ENCODE data around the gene AZIN2.

The AZIN2 gene

DNA sequence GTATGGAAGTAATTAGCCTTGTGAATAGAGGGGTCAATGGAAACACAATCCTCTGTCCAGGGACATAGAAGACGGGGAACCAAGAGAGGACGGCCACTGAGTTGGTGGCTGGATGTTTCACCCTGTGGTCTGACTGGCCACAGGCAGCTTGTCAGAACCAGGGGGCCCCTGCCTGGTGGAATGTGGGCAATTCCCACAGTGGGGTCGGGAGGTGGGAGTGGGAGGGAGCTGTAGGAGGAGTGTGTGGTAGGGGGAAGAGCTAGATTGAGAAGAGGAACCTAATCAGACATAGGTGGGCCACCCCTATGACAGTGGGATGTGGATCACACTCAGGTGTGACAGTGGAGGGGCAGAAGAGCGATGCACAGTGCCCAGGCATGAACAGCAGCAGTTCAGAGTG, 69.6 kb downstream of the AZIN2 start:
- FAIRE-seq = no peak

DNA sequence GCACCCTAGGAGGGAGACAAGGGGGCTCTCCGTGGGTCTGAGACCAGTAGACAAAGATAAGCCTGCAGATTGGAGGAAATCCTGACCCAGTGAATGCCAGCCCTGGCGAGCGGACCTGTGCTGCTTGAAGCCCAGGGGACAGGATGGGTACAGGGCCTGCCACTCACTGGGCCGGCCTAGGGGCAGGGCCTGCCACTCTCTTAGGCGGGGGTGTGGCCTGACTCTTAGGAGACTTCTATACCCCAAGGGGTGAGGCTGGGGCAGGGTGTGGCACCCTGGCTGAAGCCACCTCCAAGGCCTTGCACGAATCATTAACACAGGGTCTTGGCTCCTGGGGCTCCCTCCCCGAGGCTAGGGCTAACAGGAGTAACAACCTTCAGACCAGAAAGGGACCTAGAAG, 70.2 kb downstream of the AZIN2 start:
- FAIRE-seq (no peak), DNase-seq (ENCODE audit: low spot score) (no peak)

More for the DNA sequence above, 69.6 kb downstream of the AZIN2 start:
- no peak for DNase-seq (ENCODE audit: low spot score)

GRCh38 chr1:33152685-33153432, 71.9 kb downstream of the AZIN2 start:
- FAIRE-seq (no peak), DNase-seq (ENCODE audit: low spot score) (no peak)

GRCh38 chr1:33153650-33154049, 72.7 kb downstream of the AZIN2 start:
- no peak for DNase-seq (ENCODE audit: low spot score)
- no peak for FAIRE-seq

DNA sequence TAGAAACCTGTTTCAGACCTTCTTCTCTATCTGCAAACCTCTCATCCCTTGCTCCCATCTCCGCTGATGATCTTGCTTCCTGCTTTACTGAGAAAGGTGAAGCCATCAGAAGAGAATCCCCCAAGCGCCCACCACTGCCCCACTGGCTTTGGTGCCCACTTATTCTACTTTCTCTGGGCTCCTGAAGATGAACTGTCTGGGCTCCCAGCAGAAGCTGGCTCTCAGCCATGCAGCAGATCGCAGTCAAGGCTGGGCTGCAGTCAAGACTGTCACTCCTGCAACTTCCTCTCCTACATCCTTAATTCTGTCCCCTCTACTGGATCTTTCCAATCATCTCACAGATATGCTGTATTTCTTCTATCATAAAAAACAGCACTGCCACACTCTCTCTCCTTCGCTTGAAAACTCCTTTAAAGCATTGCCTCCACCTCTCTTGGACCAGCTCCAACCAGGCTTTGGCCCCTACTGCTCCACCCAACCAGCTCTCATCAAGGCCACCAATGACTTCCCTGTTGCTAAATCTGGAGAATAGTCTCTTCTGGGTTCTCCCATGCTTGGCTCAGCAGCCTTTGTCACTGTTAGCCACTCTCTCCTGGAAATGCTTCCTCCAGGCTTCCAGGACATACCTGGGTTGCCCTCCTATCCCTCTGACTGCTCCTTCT, 75.1 kb downstream of the AZIN2 start:
- DNase-seq (ENCODE audit: low spot score) = no peak
- no peak for FAIRE-seq

DNA sequence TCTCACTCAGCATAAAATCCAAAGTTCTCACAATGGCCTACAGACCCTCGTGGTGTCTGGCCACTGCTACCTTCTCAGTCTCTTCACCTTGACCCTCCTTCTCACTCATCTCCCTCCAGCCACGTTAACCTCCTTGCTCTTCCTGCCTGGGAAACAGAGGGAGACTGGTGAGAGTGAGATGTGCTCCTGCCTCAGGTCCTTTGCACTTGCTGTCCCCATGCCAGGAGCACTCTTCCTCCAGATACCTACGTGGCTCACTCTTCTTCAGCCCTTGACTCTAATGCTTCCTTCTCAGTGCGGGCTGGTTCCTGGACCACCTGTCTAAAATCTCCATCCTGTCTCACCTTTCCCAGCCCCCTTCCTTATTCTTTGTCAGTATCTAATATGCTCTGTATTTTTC, 76.2 kb downstream of the AZIN2 start:
- FAIRE-seq = no peak
- DNase-seq (ENCODE audit: low spot score) = no peak

- FAIRE-seq = no peak
Observed at GRCh38 chr1:33158366-33158765, 77.4 kb downstream of the AZIN2 start.

DNA sequence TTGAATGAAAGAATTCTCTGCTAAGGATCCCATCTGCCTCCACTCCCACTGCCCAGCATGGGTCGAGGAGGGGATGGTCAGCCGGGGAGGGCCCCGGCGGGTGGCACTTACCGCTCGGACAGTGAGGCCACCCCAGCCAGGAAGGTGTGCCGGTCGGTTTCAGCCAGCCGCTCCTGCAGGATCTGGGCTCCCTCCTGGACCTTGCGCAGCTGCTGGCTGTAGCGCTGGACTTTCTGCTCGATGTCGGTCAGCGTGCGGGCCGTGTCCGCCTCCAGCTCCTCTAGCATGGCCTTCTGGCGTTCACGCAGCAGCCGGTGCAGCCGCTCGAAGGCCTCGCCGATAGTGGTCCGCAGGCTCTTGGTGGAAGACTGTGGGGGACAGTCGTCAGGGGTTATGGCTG, 78.6 kb downstream of the AZIN2 start:
- DNase-seq (ENCODE audit: low spot score) = no peak
- no peak for FAIRE-seq

More at GRCh38 chr1:33158366-33158765, 77.4 kb downstream of the AZIN2 start:
- DNase-seq (ENCODE audit: low spot score) = no peak

GRCh38 chr1:33161061-33161681, 80.2 kb downstream of the AZIN2 start:
- DNase-seq (ENCODE audit: low spot score) = no peak
- FAIRE-seq = no peak

DNA sequence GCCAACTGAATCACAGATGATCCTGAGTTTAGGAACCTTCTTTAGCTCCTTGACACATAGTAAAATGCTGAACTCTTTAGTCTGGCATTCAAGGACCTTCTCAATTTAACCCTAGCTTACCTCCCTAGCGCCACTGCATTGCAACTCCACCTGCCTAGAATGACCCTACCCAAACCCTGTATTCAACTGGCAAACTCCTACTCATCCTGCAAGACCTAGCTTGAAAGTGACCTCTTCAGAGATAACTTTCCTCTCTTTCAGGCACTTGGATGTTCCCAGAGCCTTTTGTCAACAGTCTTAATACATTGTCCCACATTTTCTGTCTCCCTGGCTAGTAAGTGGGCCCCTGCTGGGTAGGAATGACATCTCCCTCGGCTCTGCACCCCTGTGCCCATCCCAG, 81.2 kb downstream of the AZIN2 start:
- DNase-seq (ENCODE audit: low spot score) = no peak
- FAIRE-seq = no peak

DNA sequence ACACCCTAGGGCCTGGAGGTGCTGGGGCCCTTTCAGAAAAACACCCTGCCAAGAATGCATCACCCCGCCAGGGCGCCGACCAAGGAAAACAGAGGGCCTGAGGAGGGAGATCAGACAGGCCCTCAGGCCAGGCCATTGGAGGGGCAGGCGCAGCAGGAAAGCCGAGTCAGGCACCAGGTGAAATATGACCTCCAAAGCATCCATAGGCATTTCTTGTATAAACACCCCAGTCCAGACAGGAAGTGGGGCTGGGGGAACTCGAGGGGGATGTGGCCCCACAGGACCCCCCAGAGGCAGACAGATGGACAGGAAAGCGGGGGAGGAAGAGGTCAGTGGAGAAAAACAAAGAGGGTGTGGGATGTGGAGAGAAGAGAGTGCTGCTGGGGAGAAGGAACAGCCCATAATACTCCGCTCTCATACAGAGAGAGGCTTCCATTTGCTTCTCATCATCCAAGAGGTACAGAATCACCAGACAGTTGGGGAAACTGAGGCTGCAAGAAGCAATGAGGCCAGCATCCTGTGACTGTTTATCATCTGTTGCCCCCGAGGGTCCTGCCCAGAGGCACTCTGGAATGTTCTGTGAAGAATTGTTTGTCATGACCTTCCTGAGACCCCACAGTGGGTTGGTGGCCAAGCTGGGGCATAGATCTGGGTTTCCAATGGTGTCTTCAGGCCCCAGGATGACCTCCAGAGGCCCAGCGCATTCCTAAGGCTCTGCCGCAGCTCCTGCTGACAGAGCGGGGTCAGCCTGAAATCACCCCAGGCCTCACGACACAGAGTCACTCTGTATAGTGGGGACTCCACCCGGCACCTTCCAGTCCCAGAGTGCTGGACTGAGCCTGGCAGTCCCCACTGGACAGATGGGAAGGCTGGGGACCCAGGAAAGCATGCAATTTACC, 82.9 kb downstream of the AZIN2 start:
- FAIRE-seq = no peak
- no peak for DNase-seq (ENCODE audit: low spot score)

DNA sequence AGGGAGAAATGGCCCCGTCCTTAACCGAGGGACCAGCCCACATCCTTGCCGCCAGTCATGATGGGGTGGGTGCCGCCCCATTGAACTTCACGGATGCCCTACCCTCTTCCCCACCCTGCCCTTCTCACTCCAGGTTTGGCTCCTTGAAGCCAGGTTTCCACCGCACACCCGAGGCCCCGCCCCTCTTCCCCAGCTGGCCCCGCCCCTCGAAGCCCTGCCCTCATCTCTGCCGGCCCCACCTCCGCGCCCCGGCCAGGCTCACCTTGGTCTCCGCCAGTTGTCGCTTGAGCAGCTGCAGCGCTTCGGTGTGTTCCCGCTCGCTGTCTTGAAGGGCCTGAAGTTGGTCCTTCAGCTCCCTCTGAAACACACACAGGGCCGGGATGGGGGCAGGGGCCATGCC, 84.3 kb downstream of the AZIN2 start:
- DNase-seq (ENCODE audit: low spot score) (no peak), FAIRE-seq (no peak)

DNA sequence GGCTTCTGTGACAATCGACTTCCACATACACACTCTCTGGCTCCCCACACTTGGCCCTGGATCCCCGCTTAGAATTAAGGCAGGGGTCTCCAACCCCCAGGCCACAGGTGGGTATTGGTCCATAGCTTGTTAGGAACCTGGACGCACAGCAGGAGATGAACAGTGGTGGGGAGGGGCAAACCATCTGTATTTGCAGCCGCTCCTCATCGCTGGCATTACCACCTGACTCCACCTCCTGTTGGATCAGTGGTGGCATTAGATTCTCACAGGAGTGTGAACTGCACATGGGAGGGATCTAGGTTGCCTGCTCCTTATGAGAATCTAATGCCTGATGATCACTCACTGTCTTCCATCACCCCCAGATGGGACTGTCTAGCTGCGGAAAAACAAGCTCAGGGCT, 84.9 kb downstream of the AZIN2 start:
- FAIRE-seq (no peak), DNase-seq (ENCODE audit: low spot score) (no peak)

DNA sequence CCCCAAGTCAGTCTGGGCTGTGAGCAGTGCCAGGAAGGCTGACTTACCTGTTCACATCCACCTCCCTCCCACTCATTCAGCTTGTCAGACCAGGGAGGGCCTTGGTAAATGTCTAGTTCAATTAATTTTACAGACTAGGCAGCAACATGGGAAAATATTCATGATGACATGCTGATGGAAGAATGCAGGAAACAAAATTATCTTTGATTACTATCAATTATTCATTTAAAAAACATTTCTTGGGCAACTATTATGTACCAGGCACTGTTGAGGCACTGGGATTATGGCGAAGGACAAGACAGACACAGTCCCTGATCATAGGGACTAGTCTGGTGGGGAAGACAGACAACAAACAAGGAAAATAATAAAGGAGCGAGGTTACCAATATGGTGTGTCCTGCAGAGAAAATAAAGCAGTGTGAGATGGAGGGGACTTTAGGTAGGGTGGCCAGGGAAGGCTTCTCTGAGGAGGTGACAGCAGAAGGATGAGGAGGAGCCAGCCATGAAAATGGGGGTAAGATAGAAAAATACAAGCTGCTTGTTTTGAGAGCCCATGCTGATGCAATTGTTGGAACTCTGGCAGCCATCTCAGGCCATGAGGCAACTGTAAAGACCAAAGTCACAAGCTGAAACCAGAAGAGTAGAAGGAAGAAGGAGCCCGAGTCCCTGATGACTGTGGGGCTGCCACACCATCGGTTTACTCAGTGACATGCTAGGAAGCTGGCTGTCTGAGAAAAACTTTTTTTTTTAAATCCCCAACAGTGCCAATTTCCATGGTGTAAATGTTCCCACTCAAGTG, 86.9 kb downstream of the AZIN2 start:
- DNase-seq (ENCODE audit: low spot score) (no peak), FAIRE-seq (no peak)

DNA sequence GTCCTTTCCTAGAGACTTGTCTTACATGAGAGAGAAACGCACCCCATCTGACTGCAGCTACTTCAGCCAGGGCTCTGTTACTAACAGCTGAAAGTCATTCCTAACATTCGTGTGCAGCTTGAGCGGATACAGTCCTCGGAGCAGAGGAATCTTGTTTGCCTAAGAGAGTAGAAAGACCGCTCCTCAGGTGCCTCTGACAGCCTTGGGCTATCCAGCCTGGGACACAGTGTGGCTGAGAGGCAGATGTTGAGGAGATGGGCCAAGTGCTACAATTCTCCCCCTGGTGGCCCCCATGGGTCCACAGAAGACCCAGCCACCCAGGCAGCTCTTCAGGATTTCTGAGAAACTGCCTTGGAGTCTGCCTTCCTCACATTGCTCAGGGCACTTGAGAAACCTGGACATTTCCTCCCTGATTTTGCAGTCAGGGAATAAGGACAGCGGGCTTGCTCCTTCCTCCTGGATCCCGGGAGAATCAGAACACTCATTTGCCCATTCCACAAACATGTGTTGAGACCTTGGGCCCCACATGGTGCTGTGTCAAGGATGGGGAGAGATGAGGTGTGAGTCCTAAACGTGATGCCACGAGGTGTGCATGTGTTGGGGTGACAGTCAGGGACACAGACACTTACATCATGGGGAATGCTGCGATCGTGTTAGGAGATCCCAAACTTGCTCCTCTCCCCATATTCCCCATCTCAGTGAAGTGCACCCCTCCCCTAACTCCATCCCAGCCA, 87.8 kb downstream of the AZIN2 start:
- DNase-seq (ENCODE audit: low spot score) (no peak), FAIRE-seq (no peak)

GRCh38 chr1:33169290-33170055, 88.5 kb downstream of the AZIN2 start:
- no peak for DNase-seq (ENCODE audit: low spot score)
- FAIRE-seq = no peak
